GM12878 (cell line): ENCODE data around the gene C1orf52. TPM values are rescaled to one million over a fixed set of nuclear protein-coding genes. Genes with fewer than 3 reads are reported as not detected.
A peak's percentile ranks its signal among the peaks of the same experiment; 100 is the strongest.

Experiments used
- BCL11A ChIP-seq: IDR thresholded peaks from 2 replicates; pipeline ENCODE4 v1.6.1; 2011; ENCODE audit warnings: low read depth, low read length
- BHLHE40 ChIP-seq, 2 experiments: fragments of 450-650 bp in 1 of 2; IDR thresholded peaks; 2 replicates each; pipeline ENCODE4 v1.6.1; 2011 to 2017; ENCODE audit warnings: low read depth in 2 of 2, borderline replicate concordance in 1 of 2, improper control_type of control experiment in 1 of 2, low read length in 1 of 2, mild to moderate bottlenecking in 1 of 2
- CBX3 ChIP-seq: fragments of 200-600 bp; sonication (generic); IDR thresholded peaks from 2 replicates; pipeline ENCODE4 v1.6.1; 2016; ENCODE audit warnings: low read depth, borderline replicate concordance
- FOS ChIP-seq: IDR thresholded peaks from 3 replicates; pipeline ENCODE4 v1.6.1; 2011; ENCODE audit warnings: borderline replicate concordance; ENCODE audit not compliant: insufficient read length; ENCODE audit errors: extremely low read depth
- FOXK2 ChIP-seq: fragments of 450-650 bp; IDR thresholded peaks from 2 replicates; pipeline ENCODE4 v1.6.1; 2017; ENCODE audit warnings: mild to moderate bottlenecking, moderate library complexity
- MEF2A ChIP-seq: IDR thresholded peaks from 2 replicates; pipeline ENCODE4 v1.6.1; 2011; ENCODE audit warnings: low read depth, mild to moderate bottlenecking, low read length, moderate library complexity; ENCODE audit not compliant: insufficient read depth
- MYB ChIP-seq: fragments of 150-350 bp; IDR thresholded peaks from 2 replicates; pipeline ENCODE4 v1.6.1; 2014; ENCODE audit warnings: mild to moderate bottlenecking, low read depth, low read length, borderline replicate concordance
- NFIC ChIP-seq: IDR thresholded peaks from 2 replicates; pipeline ENCODE4 v1.6.1; 2012; ENCODE audit warnings: low read depth, mild to moderate bottlenecking, inconsistent platforms, low read length, moderate library complexity
- NFXL1 ChIP-seq: fragments of 450-650 bp; IDR thresholded peaks from 2 replicates; pipeline ENCODE4 v1.6.1; 2017; ENCODE audit warnings: antibody characterized with exemption, mild to moderate bottlenecking, borderline replicate concordance
- NFYB ChIP-seq: IDR thresholded peaks from 2 replicates; pipeline ENCODE4 v1.6.1; 2011; ENCODE audit warnings: low read depth, mild to moderate bottlenecking, low read length, improper control_type of control experiment, moderate library complexity; ENCODE audit not compliant: insufficient read depth
- NR2C2 ChIP-seq: IDR thresholded peaks from 2 replicates; pipeline ENCODE4 v1.6.1; 2011; ENCODE audit warnings: borderline replicate concordance, low read depth; ENCODE audit not compliant: control insufficient read depth, insufficient read length
- POLR2AphosphoS2 ChIP-seq: IDR thresholded peaks from 2 replicates; pipeline ENCODE4 v1.6.1; 2011; ENCODE audit warnings: low read depth, mild to moderate bottlenecking, low read length, improper control_type of control experiment, moderate library complexity
- RFX5 ChIP-seq: IDR thresholded peaks from 2 replicates; pipeline ENCODE4 v1.6.1; 2011; ENCODE audit warnings: low read depth, low read length, improper control_type of control experiment
- SP1 ChIP-seq: IDR thresholded peaks from one replicate; pipeline ENCODE4 v1.6.1; 2011; ENCODE audit warnings: low read depth, low read length
- SREBF2 ChIP-seq: IDR thresholded peaks from 2 replicates; pipeline ENCODE4 v1.6.1; 2012; ENCODE audit warnings: mild to moderate bottlenecking, low read length
- TAF1 ChIP-seq: IDR thresholded peaks from 2 replicates; pipeline ENCODE4 v1.6.1; 2011; ENCODE audit warnings: mild to moderate bottlenecking, low read depth, low read length, borderline replicate concordance
- YY1 ChIP-seq: IDR thresholded peaks from 2 replicates; pipeline ENCODE4 v1.6.1; 2011; ENCODE audit warnings: low read depth, mild to moderate bottlenecking, low read length
- ZBTB40 ChIP-seq: fragments of 450-650 bp; IDR thresholded peaks from 2 replicates; pipeline ENCODE4 v1.6.1; 2016; ENCODE audit warnings: mild to moderate bottlenecking, moderate library complexity, borderline replicate concordance
- ZNF274 ChIP-seq: IDR thresholded peaks from one replicate; pipeline ENCODE4 v1.8.0; 2011; ENCODE audit not compliant: insufficient read length, insufficient read depth
- polyA plus RNA-seq, 11 experiments: library from polyadenylated mRNA; depleted of rRNA in 4 of 11; unstranded in 6 of 11; stranded (reverse) in 5 of 11; fragments of >200 nt; fragmentation: Nextera tagmentation in 4 of 11; fragmentation: Illumina TruSeq in 1 of 11; extraction: Ambion mirVana in 4 of 11; extraction: Trizol in 1 of 11; gene quantifications; 1 replicate in 1 of 11; 2 replicates in 10 of 11; pipeline versions ENCODE4 v1.2.1 to v1.2.3, GENCODE V29; 2011 to 2016; ENCODE audit warnings: inconsistent platforms in 2 of 11, missing spikeins in 2 of 11, low read depth in 1 of 11
- total RNA-seq, 4 experiments: library from RNA; depleted of rRNA in 3 of 4; stranded (reverse); fragments of >200 nt in 3 of 4; fragmentation: Illumina TruSeq in 1 of 4; extraction: Trizol in 1 of 4; gene quantifications; 2 replicates each; pipeline versions ENCODE4 v1.2.1 to v1.2.3, GENCODE V29; 2013 to 2021
- TF ChIP-seq, protein P1 (sequence below): fragments of 450-650 bp; formaldehyde crosslinking; IDR thresholded peaks from 2 replicates; pipeline ENCODE4 v1.5.0; 2022; ENCODE audit warnings: mild to moderate bottlenecking, missing genetic modification characterization

Gene C1orf52
- total and polyA plus RNA-seq, 10 of the 15 experiments (the other 5 are each of a cell fraction or from before 2014, with no cell fraction given), result 9.4 to 39.5 (median 17.6) TPM

DNA sequence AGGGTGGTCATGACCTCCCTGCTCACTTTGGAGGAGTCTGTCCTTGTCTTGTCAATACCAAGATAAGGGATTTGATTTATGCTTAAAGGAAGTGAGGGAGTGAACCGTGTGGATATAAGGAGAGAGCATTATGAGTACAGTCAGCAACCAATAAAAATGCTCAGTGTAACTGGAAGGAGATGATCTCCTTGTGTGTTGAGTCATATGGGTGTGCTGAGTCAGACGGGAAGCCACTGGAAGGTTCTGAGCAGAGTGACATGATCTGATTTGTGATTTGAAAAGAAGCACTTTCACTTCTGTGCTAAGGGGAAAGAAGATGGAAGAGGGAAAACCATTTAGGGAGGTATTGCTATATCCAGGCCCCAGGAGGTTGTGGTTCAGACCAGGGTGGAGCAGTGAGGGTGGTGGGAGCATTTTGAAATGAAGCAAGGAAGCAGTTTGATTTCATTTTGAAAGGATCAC, 19.4 kb upstream of the C1orf52 start (continued):
- TF ChIP-seq, protein P1, sequence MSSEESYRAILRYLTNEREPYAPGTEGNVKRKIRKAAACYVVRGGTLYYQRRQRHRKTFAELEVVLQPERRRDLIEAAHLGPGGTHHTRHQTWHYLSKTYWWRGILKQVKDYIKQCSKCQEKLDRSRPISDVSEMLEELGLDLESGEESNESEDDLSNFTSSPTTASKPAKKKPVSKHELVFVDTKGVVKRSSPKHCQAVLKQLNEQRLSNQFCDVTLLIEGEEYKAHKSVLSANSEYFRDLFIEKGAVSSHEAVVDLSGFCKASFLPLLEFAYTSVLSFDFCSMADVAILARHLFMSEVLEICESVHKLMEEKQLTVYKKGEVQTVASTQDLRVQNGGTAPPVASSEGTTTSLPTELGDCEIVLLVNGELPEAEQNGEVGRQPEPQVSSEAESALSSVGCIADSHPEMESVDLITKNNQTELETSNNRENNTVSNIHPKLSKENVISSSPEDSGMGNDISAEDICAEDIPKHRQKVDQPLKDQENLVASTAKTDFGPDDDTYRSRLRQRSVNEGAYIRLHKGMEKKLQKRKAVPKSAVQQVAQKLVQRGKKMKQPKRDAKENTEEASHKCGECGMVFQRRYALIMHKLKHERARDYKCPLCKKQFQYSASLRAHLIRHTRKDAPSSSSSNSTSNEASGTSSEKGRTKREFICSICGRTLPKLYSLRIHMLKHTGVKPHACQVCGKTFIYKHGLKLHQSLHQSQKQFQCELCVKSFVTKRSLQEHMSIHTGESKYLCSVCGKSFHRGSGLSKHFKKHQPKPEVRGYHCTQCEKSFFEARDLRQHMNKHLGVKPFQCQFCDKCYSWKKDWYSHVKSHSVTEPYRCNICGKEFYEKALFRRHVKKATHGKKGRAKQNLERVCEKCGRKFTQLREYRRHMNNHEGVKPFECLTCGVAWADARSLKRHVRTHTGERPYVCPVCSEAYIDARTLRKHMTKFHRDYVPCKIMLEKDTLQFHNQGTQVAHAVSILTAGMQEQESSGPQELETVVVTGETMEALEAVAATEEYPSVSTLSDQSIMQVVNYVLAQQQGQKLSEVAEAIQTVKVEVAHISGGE (CRISPR knock-in tag), result no peak
- TF ChIP-seq POLR2AphosphoS2, result no peak
- TF ChIP-seq NFYB, result no peak
- TF ChIP-seq ZNF274, result no peak
- TF ChIP-seq BHLHE40 (IDR thresholded peaks at IDR 0.05; ENCODE audit: borderline replicate concordance in 1 of 2, low read depth in 2 of 2, low read length in 1 of 2), result no peak
- no peak for TF ChIP-seq TAF1
- 0 out of 2 replicates have a peak, but pooled peaks have one; percentile 22 for TF ChIP-seq MEF2A
- no peak for TF ChIP-seq NFIC
- 0 out of 2 replicates have a peak, but pooled peaks have one; percentile 35 for TF ChIP-seq BCL11A
- TF ChIP-seq YY1, result no peak
- TF ChIP-seq FOXK2, result no peak
- no peak for TF ChIP-seq CBX3
- TF ChIP-seq NFXL1, result no peak
- TF ChIP-seq RFX5, result no peak
- TF ChIP-seq NR2C2, result no peak
- TF ChIP-seq MYB, result no peak
- TF ChIP-seq FOS, result no peak
- TF ChIP-seq ZBTB40, result no peak
- TF ChIP-seq SP1, result no peak
- TF ChIP-seq SREBF2, result no peak
